Lower leg skin (tissue), 4 donors: ENCODE measurements around the gene NOP53. TPM values are rescaled to one million over a fixed set of nuclear protein-coding genes. Genes with fewer than 3 reads are reported as not detected.
A peak's percentile ranks its signal among the peaks of the same experiment; 100 is the strongest.
"Not testable (repeated sequence)": the region's sequence is repeated elsewhere in the genome, so short reads cannot be mapped to it uniquely, and the experiment has no call there.

Experiments used
- DNase-seq, 2 donors: peaks; one replicate each; pipeline ENCODE4 v3.0.0-alpha.2; 2019; ENCODE audit warnings: low spot score in 2 of 2
- H3K4me3 ChIP-seq: fragments of 200-600 bp; sonication (generic); 2 replicates; pipeline ENCODE4 v1.5.1; 2017; ENCODE audit warnings: mild to moderate bottlenecking, low read depth; ENCODE audit not compliant: poor library complexity, severe bottlenecking
- POLR2A ChIP-seq, 2 donors: fragments of 450-650 bp; IDR thresholded peaks; one replicate each; pipeline ENCODE4 v1.6.1; 2016 to 2017; ENCODE audit warnings: antibody characterized with exemption in 2 of 2, mild to moderate bottlenecking in 1 of 2, moderate library complexity in 1 of 2
- WGBS, 2 donors: methylation state at CpG; one replicate each; pipeline ENCODE4 v1.1.5; 2018; 5-methylcytosine and 5-hydroxymethylcytosine counted together
- intact Hi-C: fragments of 100-400 bp; cut with DNase I; formaldehyde crosslinking; loops from one replicate; pipeline ENCODE4 v1.15.0; 2023; ENCODE audit warnings: low total_unique reads
- total RNA-seq, 4 donors: library from RNA; depleted of rRNA; stranded (reverse); fragments of >200 nt; gene quantifications; one replicate each; pipeline ENCODE4 v1.1.0, GENCODE V29; 2016
- TF ChIP-seq, protein P1 (sequence below), 3 donors: fragments of 450-650 bp; IDR thresholded peaks; one replicate each; pipeline ENCODE4 v1.5.1; 2016; ENCODE audit warnings: antibody characterized with exemption in 3 of 3, mild to moderate bottlenecking in 3 of 3, moderate library complexity in 2 of 3

The NOP53 gene
- total RNA-seq, 4 donors from 2014 or later, result 537 to 842 (median 746) TPM

DNA sequence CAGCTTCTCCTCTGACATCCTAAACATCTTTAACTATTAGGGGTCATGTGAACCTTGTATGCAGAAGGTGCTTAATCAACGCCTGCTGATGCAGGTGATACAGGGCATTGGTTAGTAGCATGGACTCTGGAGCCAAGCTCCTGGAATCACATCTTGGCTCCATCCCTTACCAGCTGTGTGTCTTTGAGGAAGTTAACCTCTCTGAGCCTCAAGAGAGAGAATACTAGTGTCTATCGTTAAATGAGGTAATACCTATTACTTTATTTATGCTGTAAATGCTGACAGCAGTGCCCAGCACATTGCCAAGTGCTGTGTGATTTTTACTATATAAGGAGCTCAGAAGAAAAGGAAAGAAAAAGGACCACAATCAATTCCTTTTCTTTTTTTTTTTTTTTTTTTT is 22.0 kb downstream of the NOP53 start:
- no peak for DNase-seq
- intact Hi-C loops, result no loop called here
- WGBS, 2 donors, result 80 to 81% methylated on average over 2 of the region's 2 CpGs
- no peak overlapping the region for H3K4me3 ChIP-seq
- TF ChIP-seq POLR2A (IDR thresholded peaks at IDR 0.05), result no peak
- TF ChIP-seq, protein P1, sequence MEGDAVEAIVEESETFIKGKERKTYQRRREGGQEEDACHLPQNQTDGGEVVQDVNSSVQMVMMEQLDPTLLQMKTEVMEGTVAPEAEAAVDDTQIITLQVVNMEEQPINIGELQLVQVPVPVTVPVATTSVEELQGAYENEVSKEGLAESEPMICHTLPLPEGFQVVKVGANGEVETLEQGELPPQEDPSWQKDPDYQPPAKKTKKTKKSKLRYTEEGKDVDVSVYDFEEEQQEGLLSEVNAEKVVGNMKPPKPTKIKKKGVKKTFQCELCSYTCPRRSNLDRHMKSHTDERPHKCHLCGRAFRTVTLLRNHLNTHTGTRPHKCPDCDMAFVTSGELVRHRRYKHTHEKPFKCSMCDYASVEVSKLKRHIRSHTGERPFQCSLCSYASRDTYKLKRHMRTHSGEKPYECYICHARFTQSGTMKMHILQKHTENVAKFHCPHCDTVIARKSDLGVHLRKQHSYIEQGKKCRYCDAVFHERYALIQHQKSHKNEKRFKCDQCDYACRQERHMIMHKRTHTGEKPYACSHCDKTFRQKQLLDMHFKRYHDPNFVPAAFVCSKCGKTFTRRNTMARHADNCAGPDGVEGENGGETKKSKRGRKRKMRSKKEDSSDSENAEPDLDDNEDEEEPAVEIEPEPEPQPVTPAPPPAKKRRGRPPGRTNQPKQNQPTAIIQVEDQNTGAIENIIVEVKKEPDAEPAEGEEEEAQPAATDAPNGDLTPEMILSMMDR (IDR thresholded peaks at IDR 0.05), result no peak

DNA sequence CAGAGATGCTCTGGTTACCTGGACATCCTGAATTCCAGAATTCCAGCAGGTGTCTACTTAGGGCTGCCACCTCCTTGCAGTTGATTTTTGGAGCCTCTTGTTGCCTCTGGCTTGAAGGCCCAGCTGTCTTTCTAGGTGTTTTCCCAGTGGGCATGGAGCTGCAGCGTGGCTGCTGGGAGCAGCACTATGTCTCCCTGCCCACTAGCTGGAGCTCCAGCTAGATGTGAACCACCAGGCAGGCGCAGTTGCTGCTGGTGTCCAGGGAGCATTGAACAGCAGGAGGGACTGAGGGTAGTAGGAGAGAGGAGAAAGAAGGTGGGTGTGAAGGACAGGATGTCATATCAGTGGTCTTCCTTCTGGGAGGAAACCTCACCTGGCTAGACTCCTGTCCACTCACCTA is 23.3 kb downstream of the NOP53 start:
- 92 to 94% methylated on average over 2 of the region's 2 CpGs for WGBS, 2 donors
- no peak overlapping the region for H3K4me3 ChIP-seq
- TF ChIP-seq POLR2A (IDR thresholded peaks at IDR 0.05), result no peak
- TF ChIP-seq, protein P1 (IDR thresholded peaks at IDR 0.05), result no peak
- intact Hi-C loops, result no loop called here
- no peak for DNase-seq

DNA sequence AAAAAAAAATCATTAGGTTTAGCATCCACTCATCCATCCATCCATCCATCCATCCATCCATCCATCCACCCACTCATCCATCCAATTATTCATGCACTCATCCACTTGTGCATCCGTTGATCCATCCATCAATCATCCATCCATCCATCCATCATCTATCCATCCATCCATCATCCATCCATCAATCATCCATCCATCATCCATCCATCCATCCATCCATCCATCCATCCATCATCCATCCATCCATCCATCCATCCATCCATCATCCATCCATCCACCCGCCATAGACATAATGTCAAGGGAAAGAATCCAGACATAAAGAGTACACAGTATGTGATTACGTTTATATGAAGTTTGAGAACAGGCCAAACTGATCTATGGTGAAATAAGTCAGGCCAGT is 24.2 kb downstream of the NOP53 start:
- no peak for TF ChIP-seq POLR2A (IDR thresholded peaks at IDR 0.05)
- TF ChIP-seq, protein P1 (IDR thresholded peaks at IDR 0.05), result no peak
- intact Hi-C loops, result no loop called here
- no peak overlapping the region for H3K4me3 ChIP-seq
- WGBS, 2 donors, result 89 to 95% methylated on average over 3 of the region's 3 CpGs
- no peak for DNase-seq

DNA sequence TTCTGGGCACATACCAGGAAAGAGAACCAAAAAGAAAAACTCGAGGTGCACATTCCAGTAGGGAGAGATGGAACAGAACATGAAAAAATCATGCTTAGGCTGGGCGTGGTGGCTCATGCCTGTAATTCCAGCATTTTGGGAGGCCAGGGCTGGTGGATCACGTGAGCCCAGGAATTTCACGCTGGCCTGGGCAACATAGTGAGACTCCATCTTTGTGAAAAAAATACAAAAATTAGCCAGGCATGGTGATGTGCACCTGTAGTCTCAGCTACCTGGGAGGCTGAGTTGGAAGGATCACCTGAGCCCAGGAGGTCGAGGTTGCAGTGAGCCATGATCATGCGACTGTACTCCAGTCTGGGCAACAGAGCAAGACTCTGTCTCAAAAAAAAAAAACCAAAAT is 25.9 kb downstream of the NOP53 start:
- intact Hi-C loops, result not testable (repeated sequence)

DNA sequence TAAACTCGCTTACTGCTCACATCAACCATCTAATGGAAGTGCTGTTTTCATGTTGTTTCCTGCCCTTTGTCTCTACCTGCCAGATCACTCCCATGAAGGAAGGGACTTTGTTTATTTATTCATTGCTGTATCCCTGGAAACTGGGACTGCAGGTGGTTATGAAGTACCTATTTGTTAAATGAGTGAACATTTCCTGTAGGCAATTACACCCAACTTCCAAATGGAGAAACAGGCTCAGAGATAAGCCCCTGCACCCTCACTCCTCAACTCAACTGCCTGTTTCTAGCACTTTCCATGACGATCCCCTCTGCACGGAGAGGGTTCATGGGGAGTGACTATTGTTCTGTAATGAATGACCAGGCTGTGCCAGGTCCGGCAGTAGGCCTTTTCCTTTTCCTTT is 31.2 kb downstream of the NOP53 start:
- no peak overlapping the region for H3K4me3 ChIP-seq
- intact Hi-C loops, result no loop called here
- TF ChIP-seq POLR2A (IDR thresholded peaks at IDR 0.05), result no peak
- TF ChIP-seq, protein P1 (IDR thresholded peaks at IDR 0.05), result no peak
- no peak for DNase-seq
- 25 to 45% methylated on average over 4 of the region's 4 CpGs for WGBS, 2 donors

More for the DNA sequence above, 25.9 kb downstream of the NOP53 start:
- not testable (repeated sequence) for H3K4me3 ChIP-seq, DNase-seq
- whole genome bisulfite sequencing, 2 donors, result 80 to 82% methylated on average over 6 of the region's 6 CpGs

DNA sequence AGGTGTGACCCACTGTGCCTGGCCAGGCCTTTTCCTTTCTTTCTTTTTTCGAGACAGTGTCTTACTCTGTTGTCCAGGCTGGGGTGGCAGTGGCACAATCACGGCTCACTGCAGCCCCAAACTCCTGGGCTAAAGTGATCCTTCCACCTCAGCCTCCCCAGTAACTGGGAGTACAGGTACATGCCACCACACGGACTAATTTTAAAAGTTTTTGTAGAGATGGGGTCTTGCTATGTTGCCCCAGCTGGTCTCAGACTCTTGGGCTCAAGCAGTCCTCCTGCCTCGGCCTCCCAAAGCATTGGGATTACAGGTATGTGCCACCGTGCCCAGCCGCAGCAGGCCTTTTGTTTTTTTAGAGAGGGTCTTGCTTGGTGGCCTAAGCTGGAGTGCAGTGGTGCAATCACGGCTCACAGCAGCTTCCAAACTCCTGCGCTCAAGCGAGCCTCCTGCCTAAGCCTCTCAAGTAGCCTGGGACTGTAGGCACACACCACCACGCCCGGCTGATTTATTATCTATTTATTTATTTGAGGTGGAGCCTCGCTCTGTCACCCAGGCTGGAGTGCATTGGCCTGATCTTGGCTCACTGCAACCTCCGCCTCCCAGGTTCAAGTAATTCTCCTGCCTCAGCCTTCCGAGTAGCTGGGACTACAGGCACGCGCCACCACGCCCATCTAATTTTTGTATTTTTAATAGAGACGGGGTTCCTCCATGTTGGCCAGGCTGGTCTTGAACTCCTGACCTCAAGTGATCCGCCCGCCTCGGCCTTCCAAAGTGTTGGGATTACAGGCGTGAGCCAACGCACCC is 32.1 kb downstream of the NOP53 start:
- intact Hi-C loops, result not testable (repeated sequence)

More for the DNA sequence above, 32.1 kb downstream of the NOP53 start:
- not testable (repeated sequence) for DNase-seq
- 61 to 62% methylated on average over 23 of the region's 23 CpGs for WGBS, 2 donors
- H3K4me3 ChIP-seq, result peak overlapping the region; percentile 98
